H9 (cell line): ENCODE measurements around the gene PRKAG2. TPM values are rescaled to one million over a fixed set of nuclear protein-coding genes. Genes with fewer than 3 reads are reported as not detected.

ENCODE experiments used
- DNase-seq: peaks from one replicate; pipeline ENCODE4 v3.0.0-alpha.2; 2017
- H2AFZ ChIP-seq: one replicate; pipeline ENCODE4 v1.6.1; 2013; ENCODE audit warnings: mild to moderate bottlenecking, low read length, control low read depth, moderate library complexity
- H2AK5ac ChIP-seq: 2 replicates; pipeline ENCODE4 v1.6.1; 2013; ENCODE audit warnings: low read length, control low read depth, mixed read lengths; ENCODE audit not compliant: insufficient read length
- H2BK120ac ChIP-seq: one replicate; pipeline ENCODE4 v1.6.1; 2013; ENCODE audit warnings: low read depth, mild to moderate bottlenecking, low read length, control low read depth, inconsistent platforms; ENCODE audit not compliant: poor library complexity, severe bottlenecking
- H2BK12ac ChIP-seq: 2 replicates; pipeline ENCODE4 v1.6.1; 2013; ENCODE audit warnings: low read length, control low read depth, mixed read lengths, low read depth; ENCODE audit not compliant: insufficient read length
- H2BK15ac ChIP-seq: 2 replicates; pipeline ENCODE4 v1.6.1; 2013; ENCODE audit warnings: low read depth, low read length, control low read depth
- H2BK20ac ChIP-seq: one replicate; pipeline ENCODE4 v1.6.1; 2013; ENCODE audit warnings: low read depth, mild to moderate bottlenecking, low read length, control low read depth, inconsistent platforms; ENCODE audit not compliant: poor library complexity, severe bottlenecking
- H2BK5ac ChIP-seq: 2 replicates; pipeline ENCODE4 v1.6.1; 2013; ENCODE audit warnings: low read length, control low read depth, mixed read lengths; ENCODE audit not compliant: insufficient read length
- H3K14ac ChIP-seq: 2 replicates; pipeline ENCODE4 v1.6.1; 2013; ENCODE audit warnings: low read length, control low read depth; ENCODE audit not compliant: insufficient read depth
- H3K18ac ChIP-seq: 2 replicates; pipeline ENCODE4 v1.6.1; 2013; ENCODE audit warnings: low read depth, mild to moderate bottlenecking, mixed read lengths, low read length, control low read depth; ENCODE audit not compliant: insufficient read length
- H3K23ac ChIP-seq: 2 replicates; pipeline ENCODE4 v1.6.1; 2013; ENCODE audit warnings: low read length, control low read depth, mixed read lengths, low read depth; ENCODE audit not compliant: insufficient read length
- H3K23me2 ChIP-seq: 2 replicates; pipeline ENCODE4 v1.6.1; 2013; ENCODE audit warnings: low read depth, mild to moderate bottlenecking, mixed read lengths, low read length, control low read depth; ENCODE audit not compliant: insufficient read length, poor library complexity, severe bottlenecking
- H3K27ac ChIP-seq: 2 replicates; pipeline ENCODE4 v1.5.1; 2013; ENCODE audit warnings: low read length, control low read depth, mixed read lengths, low read depth; ENCODE audit not compliant: insufficient read length
- H3K27me3 ChIP-seq: 2 replicates; pipeline ENCODE4 v1.6.1; 2013; ENCODE audit warnings: low read length, control low read depth, inconsistent platforms; ENCODE audit not compliant: insufficient read depth
- H3K4ac ChIP-seq: 2 replicates; pipeline ENCODE4 v1.6.1; 2013; ENCODE audit warnings: low read depth, mild to moderate bottlenecking, control low read depth, inconsistent platforms, low read length, moderate library complexity
- H3K4me1 ChIP-seq: 2 replicates; pipeline ENCODE4 v1.6.1; 2013; ENCODE audit warnings: low read length, control low read depth, inconsistent platforms; ENCODE audit not compliant: insufficient read depth
- H3K4me2 ChIP-seq: 2 replicates; pipeline ENCODE4 v1.6.1; 2013; ENCODE audit warnings: low read length, control low read depth, mixed read lengths; ENCODE audit not compliant: insufficient read length, insufficient read depth
- H3K56ac ChIP-seq: 2 replicates; pipeline ENCODE4 v1.6.1; 2013; ENCODE audit warnings: low read depth, mild to moderate bottlenecking, mixed read lengths, low read length, control low read depth; ENCODE audit not compliant: insufficient read length
- H3K79me1 ChIP-seq: 2 replicates; pipeline ENCODE4 v1.6.1; 2013; ENCODE audit warnings: low read depth, mild to moderate bottlenecking, moderate library complexity, low read length, control low read depth, inconsistent platforms; ENCODE audit not compliant: insufficient read depth, poor library complexity, severe bottlenecking
- H3K79me2 ChIP-seq: 2 replicates; pipeline ENCODE4 v1.6.1; 2013; ENCODE audit warnings: low read length, control low read depth, inconsistent platforms; ENCODE audit not compliant: insufficient read depth
- H3K9ac ChIP-seq: 2 replicates; pipeline ENCODE4 v1.6.1; 2013; ENCODE audit warnings: low read length, control low read depth, mixed read lengths; ENCODE audit not compliant: insufficient read length; ENCODE audit errors: extremely low read depth
- H3K9me3 ChIP-seq: one replicate; pipeline ENCODE4 v1.6.1; 2013; ENCODE audit warnings: low read depth, low read length, inconsistent platforms; ENCODE audit not compliant: control insufficient read depth
- H3T11ph ChIP-seq: one replicate; pipeline ENCODE4 v1.6.1; 2013; ENCODE audit warnings: mild to moderate bottlenecking, low read length, control low read depth, inconsistent platforms
- H4K20me1 ChIP-seq: one replicate; pipeline ENCODE4 v1.6.1; 2013; ENCODE audit not compliant: control insufficient read depth, insufficient read length, insufficient read depth
- H4K5ac ChIP-seq: 2 replicates; pipeline ENCODE4 v1.6.1; 2013; ENCODE audit warnings: low read depth, mild to moderate bottlenecking, mixed read lengths, low read length, control low read depth; ENCODE audit not compliant: insufficient read length
- H4K8ac ChIP-seq: replicated peaks from 2 replicates; pipeline ENCODE4 v1.6.1; 2013; ENCODE audit warnings: low read length, control low read depth, mixed read lengths, low read depth; ENCODE audit not compliant: insufficient read length
- H4K91ac ChIP-seq: 2 replicates; pipeline ENCODE4 v1.6.1; 2013; ENCODE audit warnings: low read depth, mild to moderate bottlenecking, moderate library complexity, mixed read lengths, low read length, control low read depth; ENCODE audit not compliant: insufficient read length
- H3K27ac Mint-ChIP-seq, 3 experiments: 2 replicates in 2 of 3; 3 replicates in 1 of 3; pipeline ENCODE4 v1.8.0; 2020 to 2021; ENCODE audit warnings: mixed read lengths in 3 of 3, mild to moderate bottlenecking in 1 of 3, moderate library complexity in 1 of 3
- H3K27me3 Mint-ChIP-seq: 2 replicates; pipeline ENCODE4 v1.8.0; 2021; ENCODE audit warnings: low read depth, mild to moderate bottlenecking, moderate library complexity, mixed read lengths
- H3K36me3 Mint-ChIP-seq, 3 experiments: 2 replicates in 2 of 3; 3 replicates in 1 of 3; pipeline ENCODE4 v1.8.0; 2020 to 2021; ENCODE audit warnings: low read depth in 3 of 3, mixed read lengths in 3 of 3; ENCODE audit not compliant: insufficient read depth in 1 of 3
- H3K4me1 Mint-ChIP-seq, 2 experiments: 2 replicates each; pipeline ENCODE4 v1.8.0; 2020; ENCODE audit warnings: mixed read lengths in 2 of 2
- H3K4me3 Mint-ChIP-seq, 2 experiments: 2 replicates in 1 of 2; 3 replicates in 1 of 2; pipeline ENCODE4 v1.8.0; 2020 to 2021; ENCODE audit warnings: mild to moderate bottlenecking in 2 of 2, mixed read lengths in 2 of 2, moderate library complexity in 1 of 2
- H3K9me3 Mint-ChIP-seq, 2 experiments: 2 replicates in 1 of 2; 3 replicates in 1 of 2; pipeline ENCODE4 v1.8.0; 2020; ENCODE audit warnings: mild to moderate bottlenecking in 2 of 2, mixed read lengths in 2 of 2, moderate library complexity in 1 of 2
- WGBS: extraction: QIAGEN DNeasy Blood & Tissue Kit; methylation state at CpG from one replicate; pipeline ENCODE4 v1.1.7; 2013; ENCODE audit warnings: missing lambda C conversion rate, low lambda C conversion rate, mixed read lengths; ENCODE audit not compliant: insufficient read length; ENCODE audit errors: extremely low coverage; 5-methylcytosine and 5-hydroxymethylcytosine counted together
- total RNA-seq: library from RNA; stranded (reverse); gene quantifications from 2 replicates; pipeline ENCODE4 v1.2.1, GENCODE V29; 2021
- TF ChIP-seq, protein P1 (sequence below): fragments of 200-600 bp; sonication (generic); conservative IDR thresholded peaks from 3 replicates; pipeline ENCODE4 v1.8.0; 2021; ENCODE audit warnings: antibody characterized with exemption, mild to moderate bottlenecking

The PRKAG2 gene
- total RNA-seq, 1 experiment from 2014 or later, result 11.8 TPM

GRCh38 chr7:151727579-151728285 lies 149.2 kb downstream of the PRKAG2 start:
- H2BK5ac ChIP-seq, result no peak overlapping the region
- H3K27me3 Mint-ChIP-seq, result peaks cover 2% of the 10 kb centered on the region; the same call in 1 of the 2 replicates
- no peak overlapping the region for H4K8ac ChIP-seq
- no CpG with 5 or more reads among the region's 18 CpGs for WGBS
- TF ChIP-seq, protein P1, sequence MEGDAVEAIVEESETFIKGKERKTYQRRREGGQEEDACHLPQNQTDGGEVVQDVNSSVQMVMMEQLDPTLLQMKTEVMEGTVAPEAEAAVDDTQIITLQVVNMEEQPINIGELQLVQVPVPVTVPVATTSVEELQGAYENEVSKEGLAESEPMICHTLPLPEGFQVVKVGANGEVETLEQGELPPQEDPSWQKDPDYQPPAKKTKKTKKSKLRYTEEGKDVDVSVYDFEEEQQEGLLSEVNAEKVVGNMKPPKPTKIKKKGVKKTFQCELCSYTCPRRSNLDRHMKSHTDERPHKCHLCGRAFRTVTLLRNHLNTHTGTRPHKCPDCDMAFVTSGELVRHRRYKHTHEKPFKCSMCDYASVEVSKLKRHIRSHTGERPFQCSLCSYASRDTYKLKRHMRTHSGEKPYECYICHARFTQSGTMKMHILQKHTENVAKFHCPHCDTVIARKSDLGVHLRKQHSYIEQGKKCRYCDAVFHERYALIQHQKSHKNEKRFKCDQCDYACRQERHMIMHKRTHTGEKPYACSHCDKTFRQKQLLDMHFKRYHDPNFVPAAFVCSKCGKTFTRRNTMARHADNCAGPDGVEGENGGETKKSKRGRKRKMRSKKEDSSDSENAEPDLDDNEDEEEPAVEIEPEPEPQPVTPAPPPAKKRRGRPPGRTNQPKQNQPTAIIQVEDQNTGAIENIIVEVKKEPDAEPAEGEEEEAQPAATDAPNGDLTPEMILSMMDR, result no peak
- H3K4me2 ChIP-seq, result no peak overlapping the region
- no peak overlapping the region for H3T11ph ChIP-seq
- no peak overlapping the region for H2AFZ ChIP-seq
- no peaks in the 10 kb centered on the region for H3K79me2 ChIP-seq
- no peak overlapping the region for H4K91ac ChIP-seq
- no peaks in the 10 kb centered on the region for H3K79me1 ChIP-seq
- H3K4me1 Mint-ChIP-seq, result no peaks in the 10 kb centered on the region
- DNase-seq, result no peak
- H3K9ac ChIP-seq, result no peak overlapping the region
- no peak overlapping the region for H3K27ac ChIP-seq
- H3K27ac Mint-ChIP-seq, result 0 out of 7 replicates have a peak overlapping the region, but pooled peaks of 1 of the 3 experiments have one; percentile 21
- H3K23ac ChIP-seq, result no peak overlapping the region
- no peaks in the 10 kb centered on the region for H4K20me1 ChIP-seq
- H3K36me3 Mint-ChIP-seq, result no peaks in the 10 kb centered on the region; a peak in 1 of 7 replicates
- no peak overlapping the region for H3K18ac ChIP-seq
- no peaks in the 10 kb centered on the region for H3K23me2 ChIP-seq
- H3K4ac ChIP-seq, result no peak overlapping the region
- H3K56ac ChIP-seq, result no peak overlapping the region
- H2BK20ac ChIP-seq, result no peak overlapping the region
- H2BK12ac ChIP-seq, result no peak overlapping the region
- no peak overlapping the region for H2BK120ac ChIP-seq
- H3K4me3 Mint-ChIP-seq, result no peak overlapping the region
- no peak overlapping the region; the same call in 1 of the 2 replicates for H3K14ac ChIP-seq
- H3K4me1 ChIP-seq, result no peaks in the 10 kb centered on the region
- H3K9me3 Mint-ChIP-seq, result no peaks in the 10 kb centered on the region
- no peaks in the 10 kb centered on the region for H3K9me3 ChIP-seq
- H2AK5ac ChIP-seq, result no peak overlapping the region
- no peaks in the 10 kb centered on the region for H3K27me3 ChIP-seq
- no peak overlapping the region for H4K5ac ChIP-seq
- H2BK15ac ChIP-seq, result no peak overlapping the region
